Natural killer cell (primary cell): ENCODE data around the gene SLC37A2. TPM values are rescaled to one million over a fixed set of nuclear protein-coding genes. Genes with fewer than 3 reads are reported as not detected.

Source experiments
- ATAC-seq, 3 donors: fragments of 150-1000 bp in 2 of 3; fragments of 200-7000 bp in 1 of 3; cut with Tn5 transposase; 1 replicate in 1 of 3; 2 replicates in 2 of 3; pipeline ENCODE4 v1.10.0; 2021; ENCODE audit warnings: mild to moderate bottlenecking in 2 of 3, moderate library complexity in 2 of 3
- DNase-seq, 2 donors: peaks; one replicate each; pipeline versions ENCODE4 v3.0.0 to v3.0.0-alpha.2; 2013 to 2021; ENCODE audit warnings: mixed read lengths in 1 of 2
- H3K27ac ChIP-seq: one replicate; pipeline ENCODE4 v1.5.1; 2013; ENCODE audit warnings: mild to moderate bottlenecking, low read length
- H3K27me3 ChIP-seq: one replicate; pipeline ENCODE4 v1.6.1; 2013; ENCODE audit warnings: low read length; ENCODE audit not compliant: control insufficient read depth, insufficient read depth
- H3K36me3 ChIP-seq: one replicate; pipeline ENCODE4 v1.6.1; 2013; ENCODE audit warnings: low read length; ENCODE audit not compliant: control insufficient read depth, insufficient read depth
- H3K4me1 ChIP-seq: one replicate; pipeline ENCODE4 v1.6.1; 2013; ENCODE audit warnings: low read length; ENCODE audit not compliant: control insufficient read depth, insufficient read depth
- H3K4me3 ChIP-seq: one replicate; pipeline ENCODE4 v1.5.1; 2013; ENCODE audit warnings: low read length
- H3K9me3 ChIP-seq: one replicate; pipeline ENCODE4 v1.6.1; 2013; ENCODE audit warnings: low read length; ENCODE audit not compliant: control insufficient read depth, insufficient read depth
- H3K27ac Mint-ChIP-seq, 2 donors: one replicate each; pipeline ENCODE4 v1.8.0; 2022; ENCODE audit warnings: mild to moderate bottlenecking in 2 of 2, mixed read lengths in 2 of 2, moderate library complexity in 1 of 2
- H3K27me3 Mint-ChIP-seq, 2 donors: one replicate each; pipeline ENCODE4 v1.8.0; 2022; ENCODE audit warnings: low read depth in 2 of 2, mixed read lengths in 2 of 2
- H3K36me3 Mint-ChIP-seq: one replicate; pipeline ENCODE4 v1.8.0; 2022; ENCODE audit warnings: mixed read lengths
- H3K4me1 Mint-ChIP-seq, 2 donors: one replicate each; pipeline ENCODE4 v1.8.0; 2022; ENCODE audit warnings: mixed read lengths in 2 of 2
- H3K4me3 Mint-ChIP-seq: one replicate; pipeline ENCODE4 v1.8.0; 2022; ENCODE audit warnings: mild to moderate bottlenecking, moderate library complexity, mixed read lengths
- H3K9me3 Mint-ChIP-seq, 2 donors: one replicate each; pipeline ENCODE4 v1.8.0; 2022; ENCODE audit warnings: mixed read lengths in 2 of 2
- WGBS: methylation state at CpG from one replicate; pipeline ENCODE4 v1.1.7; 2013; ENCODE audit warnings: missing lambda C conversion rate; ENCODE audit not compliant: insufficient coverage; 5-methylcytosine and 5-hydroxymethylcytosine counted together
- intact Hi-C: fragments of 100-400 bp; cut with micrococcal nuclease; formaldehyde crosslinking; loops from one replicate; pipeline ENCODE4 v1.14.2; 2022
- total RNA-seq, 4 donors: library from RNA; stranded (reverse); fragments of 120-200 nt in 1 of 4; gene quantifications; one replicate each; pipeline versions ENCODE4 v1.2.3 to v1.2.4, GENCODE V29; 2013 to 2022
- TF ChIP-seq, protein P1 (sequence below): fragments of 200-600 bp; IDR thresholded peaks from one replicate; pipeline ENCODE4 v1.8.0; 2022; ENCODE audit warnings: antibody characterized with exemption

Gene SLC37A2
- total RNA-seq, 3 donors from 2014 or later (not counting 1 experiment from before 2014, with no cell fraction given), result 1.0 to 3.2 (median 1.8) TPM

DNA sequence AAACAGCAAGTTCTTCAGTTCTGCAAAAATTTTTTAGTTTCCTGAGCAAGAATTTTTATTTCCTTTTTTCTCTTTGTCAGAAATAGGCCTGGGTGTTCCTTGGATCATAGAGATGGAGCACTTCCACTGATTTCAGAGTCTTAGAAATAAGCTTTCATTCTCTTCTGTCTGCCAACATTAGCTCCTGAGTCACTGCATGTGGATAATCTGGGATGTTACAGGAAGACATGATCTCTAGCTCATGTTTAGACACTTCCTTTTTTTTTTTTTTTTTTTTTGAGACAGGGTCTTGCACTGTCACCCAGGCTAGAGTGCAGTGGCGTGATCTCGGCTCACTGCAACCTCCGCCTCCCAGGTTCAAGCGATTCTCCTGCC, 61.5 kb downstream of the SLC37A2 start:
- no peaks in the 10 kb centered on the region for H3K4me1 ChIP-seq
- Mint-ChIP-seq H3K36me3 (no peaks in the 10 kb centered on the region), H3K4me1 (peaks cover 0 to 9% of the 10 kb centered on the region in 2 donors), H3K27ac (no peak overlapping the region), H3K4me3 (no peak overlapping the region), H3K9me3 (no peaks in the 10 kb centered on the region), H3K27me3 (peaks cover 35 to 64% of the 10 kb centered on the region in 2 donors)
- ATAC-seq (no peak), DNase-seq (no peak)
- peaks cover 4% of the 10 kb centered on the region for H3K27me3 ChIP-seq
- no peaks in the 10 kb centered on the region for H3K9me3 ChIP-seq
- H3K27ac ChIP-seq, result no peak overlapping the region
- TF ChIP-seq, protein P1, sequence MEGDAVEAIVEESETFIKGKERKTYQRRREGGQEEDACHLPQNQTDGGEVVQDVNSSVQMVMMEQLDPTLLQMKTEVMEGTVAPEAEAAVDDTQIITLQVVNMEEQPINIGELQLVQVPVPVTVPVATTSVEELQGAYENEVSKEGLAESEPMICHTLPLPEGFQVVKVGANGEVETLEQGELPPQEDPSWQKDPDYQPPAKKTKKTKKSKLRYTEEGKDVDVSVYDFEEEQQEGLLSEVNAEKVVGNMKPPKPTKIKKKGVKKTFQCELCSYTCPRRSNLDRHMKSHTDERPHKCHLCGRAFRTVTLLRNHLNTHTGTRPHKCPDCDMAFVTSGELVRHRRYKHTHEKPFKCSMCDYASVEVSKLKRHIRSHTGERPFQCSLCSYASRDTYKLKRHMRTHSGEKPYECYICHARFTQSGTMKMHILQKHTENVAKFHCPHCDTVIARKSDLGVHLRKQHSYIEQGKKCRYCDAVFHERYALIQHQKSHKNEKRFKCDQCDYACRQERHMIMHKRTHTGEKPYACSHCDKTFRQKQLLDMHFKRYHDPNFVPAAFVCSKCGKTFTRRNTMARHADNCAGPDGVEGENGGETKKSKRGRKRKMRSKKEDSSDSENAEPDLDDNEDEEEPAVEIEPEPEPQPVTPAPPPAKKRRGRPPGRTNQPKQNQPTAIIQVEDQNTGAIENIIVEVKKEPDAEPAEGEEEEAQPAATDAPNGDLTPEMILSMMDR, result no peak
- H3K36me3 ChIP-seq, result no peaks in the 10 kb centered on the region
- no peak overlapping the region for H3K4me3 ChIP-seq
- intact Hi-C loops, result no loop called here
- 69% methylated on average over 4 of the region's 4 CpGs for WGBS

DNA sequence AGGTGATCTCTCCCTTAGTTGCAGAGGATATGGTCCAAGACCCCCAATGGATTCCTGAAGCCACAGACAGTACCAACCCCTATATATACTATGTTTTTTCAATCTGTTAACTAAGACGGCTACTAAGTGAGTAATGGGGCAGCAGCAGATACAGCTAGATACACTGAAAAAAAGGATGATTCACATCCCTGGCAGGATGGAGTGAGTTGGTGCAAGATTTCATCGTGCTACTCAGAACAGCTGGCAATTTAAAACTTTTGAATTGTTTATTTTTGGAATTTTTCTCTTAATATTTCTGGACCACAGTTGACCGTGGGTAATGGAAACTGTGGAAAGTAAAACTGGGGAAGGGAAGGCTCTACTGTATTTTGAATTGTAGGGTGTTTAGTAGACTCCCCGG, 65.3 kb downstream of the SLC37A2 start:
- Mint-ChIP-seq H3K36me3 (no peaks in the 10 kb centered on the region), H3K27me3 (peaks cover 43 to 62% of the 10 kb centered on the region in 2 donors), H3K9me3 (no peaks in the 10 kb centered on the region), H3K4me1 (peaks cover 0 to 9% of the 10 kb centered on the region in 2 donors), H3K27ac (no peak overlapping the region), H3K4me3 (no peak overlapping the region)
- no peaks in the 10 kb centered on the region for H3K36me3 ChIP-seq
- DNase-seq (no peak), ATAC-seq (no peak)
- H3K9me3 ChIP-seq, result no peaks in the 10 kb centered on the region
- no peaks in the 10 kb centered on the region for H3K4me1 ChIP-seq
- H3K4me3 ChIP-seq, result no peak overlapping the region
- intact Hi-C loops, result no loop called here
- WGBS, result 87% methylated on average over 4 of the region's 4 CpGs
- TF ChIP-seq, protein P1, result no peak
- H3K27me3 ChIP-seq, result peaks cover 7% of the 10 kb centered on the region
- H3K27ac ChIP-seq, result no peak overlapping the region

DNA sequence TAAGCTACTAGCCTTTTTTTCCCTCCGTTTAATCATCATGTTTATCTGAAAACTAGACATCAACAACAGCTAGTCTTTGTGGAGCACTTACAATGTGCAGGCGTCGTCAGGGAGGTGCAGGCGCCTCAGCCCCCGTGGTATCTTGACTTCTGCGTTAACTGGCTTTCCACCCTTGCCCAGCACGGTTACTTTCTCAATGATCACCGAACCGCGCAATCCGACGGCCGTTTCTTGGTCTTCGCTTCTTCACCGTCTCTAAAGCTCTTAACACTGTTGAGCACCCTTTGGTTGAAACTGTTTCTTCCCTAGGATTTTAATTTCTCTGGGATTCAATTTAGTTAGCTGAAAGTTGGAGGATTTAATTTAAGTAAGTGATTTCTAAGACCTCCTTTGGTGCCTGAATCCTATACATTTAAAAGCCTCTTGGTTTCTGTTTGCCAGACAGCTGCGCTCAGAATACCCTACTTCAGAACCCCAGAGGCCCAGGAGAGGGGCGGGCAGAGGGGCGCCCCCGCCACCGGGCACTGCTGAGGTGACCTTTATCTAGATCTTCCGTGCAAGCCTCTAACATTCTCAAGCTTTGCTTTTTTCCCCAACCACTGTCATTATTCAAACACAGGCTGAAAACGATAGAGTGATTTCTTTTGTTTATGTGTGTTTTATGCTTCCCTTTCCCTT, 66.3 kb downstream of the SLC37A2 start:
- no peak overlapping the region for H3K4me3 Mint-ChIP-seq
- no peak overlapping the region for H3K27ac Mint-ChIP-seq
- no peaks in the 10 kb centered on the region for H3K9me3 Mint-ChIP-seq
- H3K36me3 Mint-ChIP-seq, result no peaks in the 10 kb centered on the region
- ATAC-seq, result no peak
- intact Hi-C loops, result no loop called here
- WGBS, result 86% methylated on average over 21 of the region's 22 CpGs
- H3K4me1 Mint-ChIP-seq, result peaks cover 0 to under 1% of the 10 kb centered on the region in 2 donors
- Histone ChIP-seq H3K4me3 (no peak overlapping the region), H3K9me3 (no peaks in the 10 kb centered on the region), H3K27ac (no peak overlapping the region), H3K36me3 (no peaks in the 10 kb centered on the region), H3K4me1 (no peaks in the 10 kb centered on the region), H3K27me3 (peaks cover 7% of the 10 kb centered on the region)
- TF ChIP-seq, protein P1, result no peak
- DNase-seq, result no peak
- H3K27me3 Mint-ChIP-seq, result peaks cover 46 to 72% of the 10 kb centered on the region in 2 donors

DNA sequence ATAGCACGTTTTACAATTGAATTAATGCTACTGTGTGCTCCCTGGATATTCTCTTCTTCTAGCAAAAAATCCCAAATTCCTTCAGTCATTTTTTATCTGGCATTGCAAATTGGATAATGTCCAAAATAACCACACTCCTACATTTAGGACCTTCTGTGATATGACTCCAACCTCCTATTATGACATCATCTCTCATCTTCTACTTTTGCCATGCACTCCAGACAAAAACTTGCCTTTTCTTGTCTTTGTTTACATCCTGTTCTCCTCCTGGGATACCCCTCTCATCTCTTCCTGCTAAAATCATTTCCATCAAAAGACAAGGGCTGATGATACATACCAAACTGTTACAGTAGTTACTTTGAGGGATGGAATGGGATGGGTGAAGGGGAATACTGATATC, 69.0 kb downstream of the SLC37A2 start:
- DNase-seq, result no peak
- Histone ChIP-seq H3K36me3 (no peaks in the 10 kb centered on the region), H3K9me3 (no peaks in the 10 kb centered on the region), H3K4me3 (no peak overlapping the region), H3K27ac (no peak overlapping the region), H3K4me1 (no peaks in the 10 kb centered on the region), H3K27me3 (peaks cover 7% of the 10 kb centered on the region)
- intact Hi-C loops, result no loop called here
- 75% methylated on average over 1 of the region's 1 CpG for WGBS
- TF ChIP-seq, protein P1, result no peak
- ATAC-seq, result no peak
- Mint-ChIP-seq H3K27ac (no peak overlapping the region), H3K4me3 (no peak overlapping the region), H3K27me3 (peaks cover 37 to 82% of the 10 kb centered on the region in 2 donors), H3K36me3 (no peaks in the 10 kb centered on the region), H3K9me3 (no peaks in the 10 kb centered on the region), H3K4me1 (no peaks in the 10 kb centered on the region)
